ENCODE results near the gene CYTH4.
"Not testable (repeated sequence)": the region's sequence is repeated elsewhere in the genome, so short reads cannot be mapped to it uniquely, and the experiment has no call there.

Gene CYTH4

DNA sequence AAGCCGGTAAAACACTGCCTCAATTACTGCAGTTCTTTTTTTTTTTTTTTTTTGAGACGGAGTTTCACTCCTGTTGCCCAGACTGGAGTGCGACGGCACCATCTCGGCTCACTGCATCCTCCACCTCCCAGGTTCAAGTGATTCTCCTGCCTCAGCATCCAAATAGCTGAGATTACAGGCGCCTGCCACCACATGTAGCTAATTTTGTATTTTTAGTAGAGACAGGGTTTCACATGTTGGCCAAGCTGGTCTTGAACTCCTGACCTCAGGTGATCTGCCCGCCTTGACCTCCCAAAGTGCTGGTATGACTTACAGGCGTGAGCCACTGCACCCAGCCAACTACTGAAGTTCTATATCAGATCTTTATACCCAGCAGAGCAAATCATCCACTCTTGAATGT is 30.5 kb upstream of the CYTH4 start:
- DNase-seq: not testable (repeated sequence)

GRCh38 chr22:37253126-37253660 is 29.1 kb upstream of the CYTH4 start:
- DNase-seq: no peak

GRCh38 chr22:37254209-37254866 is 28.0 kb upstream of the CYTH4 start:
- DNase-seq: no peak

GRCh38 chr22:37254867-37255233 is 27.5 kb upstream of the CYTH4 start:
- DNase-seq: no peak

DNA sequence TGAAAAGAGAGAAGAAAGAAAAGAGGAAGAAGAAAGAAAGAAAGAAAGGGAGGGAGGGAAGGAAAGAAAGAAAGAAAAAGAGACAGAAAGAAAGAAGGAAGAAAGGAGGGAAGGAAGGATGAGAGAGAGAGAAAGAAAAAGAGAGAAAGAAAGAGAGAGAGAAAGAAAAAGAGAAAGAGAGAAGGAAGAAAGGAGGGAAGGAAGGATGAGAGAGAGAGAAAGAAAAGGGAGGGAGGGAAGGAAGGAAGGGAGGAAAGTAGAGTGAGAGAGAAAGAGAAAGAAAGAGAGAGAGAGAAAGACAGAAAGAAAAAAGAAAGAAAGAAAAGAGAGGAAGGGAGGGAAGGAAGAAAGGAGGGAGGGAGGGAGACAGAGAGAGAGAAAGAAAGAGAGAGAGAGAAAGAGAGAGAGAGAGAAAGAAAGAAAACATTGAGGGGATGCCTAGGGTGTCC is 26.7 kb upstream of the CYTH4 start:
- no peak for DNase-seq

- no peak for DNase-seq
These were observed 26.1 kb upstream of the CYTH4 start for GRCh38 chr22:37256075-37256726.

GRCh38 chr22:37258005-37258752 is 24.1 kb upstream of the CYTH4 start:
- no peak for DNase-seq

DNA sequence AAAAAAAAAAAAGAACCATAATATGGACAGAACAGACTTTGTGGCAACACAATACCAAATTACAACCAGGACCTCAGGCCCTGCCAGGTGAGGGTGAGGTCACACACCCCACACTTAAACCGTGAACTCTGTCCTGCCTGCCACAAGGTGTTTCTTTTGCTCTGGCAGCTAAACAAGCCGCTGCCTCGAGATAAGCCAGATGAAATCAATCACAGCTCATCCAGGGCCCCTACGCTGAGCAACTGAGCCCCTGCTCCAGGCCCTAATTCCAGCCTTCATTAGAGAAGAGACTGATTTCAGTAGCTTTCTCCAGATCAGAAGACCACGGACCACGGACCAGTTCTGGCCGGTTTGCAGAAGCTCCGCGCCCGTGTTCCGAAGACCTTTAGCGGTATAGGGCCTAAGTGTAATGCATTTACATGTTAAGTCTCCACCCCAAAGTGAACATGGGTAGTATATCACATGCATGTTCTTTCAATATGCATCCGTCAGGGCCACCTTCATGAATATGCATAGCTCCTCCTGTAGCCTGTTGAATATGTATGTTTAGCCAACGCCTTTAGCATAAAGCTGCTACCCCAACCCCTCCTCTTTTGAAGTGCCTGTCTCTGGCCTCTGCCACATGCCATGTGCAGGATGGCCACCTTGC is 23.4 kb upstream of the CYTH4 start:
- DNase-seq: no peak

GRCh38 chr22:37259540-37260029 is 22.7 kb upstream of the CYTH4 start:
- DNase-seq: peak; percentile 20

GRCh38 chr22:37260155-37260795 is 22.0 kb upstream of the CYTH4 start:
- no peak for DNase-seq

GRCh38 chr22:37260901-37261336 is 21.4 kb upstream of the CYTH4 start:
- no peak for DNase-seq

GRCh38 chr22:37262346-37262745 is 20.0 kb upstream of the CYTH4 start:
- no peak for DNase-seq

- DNase-seq: no peak
These were observed 18.1 kb upstream of the CYTH4 start for GRCh38 chr22:37263966-37264887.

DNA sequence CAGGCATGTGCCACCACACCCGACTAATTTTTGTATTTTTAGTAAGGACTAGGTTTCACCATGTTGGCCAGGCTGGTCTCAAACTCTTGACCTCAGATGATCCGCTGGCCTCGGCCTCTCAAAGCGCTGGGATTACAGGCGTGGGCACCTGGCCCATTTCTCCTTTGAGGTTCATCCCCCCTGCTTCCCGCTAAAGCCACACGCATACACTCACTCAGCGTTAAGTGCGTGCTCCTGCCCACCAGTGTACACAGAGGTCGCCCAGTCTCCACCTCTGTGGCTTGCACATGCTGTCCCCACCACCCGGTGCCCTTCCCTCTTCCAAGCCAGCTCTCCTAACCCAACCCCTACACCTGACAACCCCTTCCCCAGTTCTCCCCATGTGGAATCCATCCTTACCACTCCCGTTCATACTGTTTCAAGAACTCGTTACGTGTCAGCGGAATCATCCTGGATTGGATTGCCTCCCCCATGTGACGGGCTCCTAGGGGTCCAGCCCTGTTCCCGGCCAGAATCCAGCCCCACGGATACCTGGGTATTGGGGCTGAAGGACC is 15.7 kb upstream of the CYTH4 start:
- DNase-seq: no peak

- peak; percentile 33 for DNase-seq
These were observed 15.1 kb upstream of the CYTH4 start for GRCh38 chr22:37267135-37267587.

DNA sequence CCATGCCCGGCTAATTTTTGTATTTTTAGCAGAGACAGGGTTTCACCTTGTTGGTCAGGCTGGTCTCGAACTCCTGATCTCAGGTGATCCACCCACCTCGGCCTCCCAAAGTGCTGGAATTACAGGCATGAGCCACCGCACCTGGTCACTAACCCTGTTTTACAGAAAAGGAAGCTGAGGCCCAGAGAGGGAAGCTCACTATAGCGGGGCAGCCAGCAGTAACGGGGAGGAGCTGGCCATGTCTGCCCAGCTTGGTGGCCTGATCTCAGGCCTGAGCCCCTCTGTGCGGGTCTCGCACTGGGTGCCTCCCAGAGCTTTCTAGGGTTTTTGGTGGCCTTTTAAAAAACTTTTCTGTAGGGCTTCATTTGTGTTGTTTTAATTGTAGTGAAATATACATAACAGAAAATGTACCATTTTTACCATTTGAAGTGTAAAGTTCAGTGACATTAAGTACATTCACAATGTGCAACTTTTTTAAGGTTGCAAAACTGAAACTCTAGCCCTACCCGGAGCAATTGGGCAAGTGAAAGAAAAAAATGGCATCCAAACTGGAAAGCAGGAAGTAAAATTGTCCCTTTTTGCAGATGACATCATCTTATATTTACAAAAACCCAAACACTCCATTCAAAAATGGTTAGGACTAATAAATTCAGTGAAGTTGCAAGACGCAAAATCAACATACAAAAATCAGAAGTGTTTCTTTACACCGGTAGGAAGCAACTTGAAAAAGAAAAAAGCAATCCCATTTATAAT is 14.5 kb upstream of the CYTH4 start:
- no peak for DNase-seq

DNA sequence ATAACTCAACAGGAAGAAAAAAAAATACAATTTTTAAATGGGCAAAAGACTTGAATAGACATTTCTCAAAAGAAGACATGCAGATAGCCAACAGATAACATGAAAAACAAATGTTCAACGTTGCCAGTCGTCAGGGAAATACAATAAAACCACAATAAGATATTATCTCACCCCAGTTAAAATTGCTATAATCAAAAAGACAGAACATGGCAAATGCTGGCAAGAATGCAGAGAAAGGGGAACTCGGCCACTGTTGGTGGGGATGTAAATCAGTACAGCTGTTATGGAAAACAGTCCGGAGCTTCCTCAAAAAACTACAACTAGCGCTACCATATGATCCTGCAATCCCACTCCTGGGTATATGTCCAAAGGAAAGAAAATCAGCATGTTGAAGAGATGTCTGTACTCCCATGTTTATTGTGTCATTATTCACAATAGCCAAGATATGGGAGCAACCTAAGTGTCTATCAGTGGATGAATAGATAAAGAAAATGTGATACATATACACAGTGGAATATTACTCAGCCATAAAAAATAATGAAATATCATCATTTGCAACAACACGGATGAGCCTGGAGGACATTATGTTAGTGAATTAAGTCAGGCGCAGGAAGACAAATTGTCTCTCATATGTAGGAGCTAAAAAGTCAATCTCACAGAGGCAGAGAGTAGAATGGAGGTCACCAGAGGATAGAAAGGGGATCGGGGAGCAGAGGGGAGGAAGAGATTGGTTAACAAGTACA is 12.2 kb upstream of the CYTH4 start:
- no peak for DNase-seq

DNA sequence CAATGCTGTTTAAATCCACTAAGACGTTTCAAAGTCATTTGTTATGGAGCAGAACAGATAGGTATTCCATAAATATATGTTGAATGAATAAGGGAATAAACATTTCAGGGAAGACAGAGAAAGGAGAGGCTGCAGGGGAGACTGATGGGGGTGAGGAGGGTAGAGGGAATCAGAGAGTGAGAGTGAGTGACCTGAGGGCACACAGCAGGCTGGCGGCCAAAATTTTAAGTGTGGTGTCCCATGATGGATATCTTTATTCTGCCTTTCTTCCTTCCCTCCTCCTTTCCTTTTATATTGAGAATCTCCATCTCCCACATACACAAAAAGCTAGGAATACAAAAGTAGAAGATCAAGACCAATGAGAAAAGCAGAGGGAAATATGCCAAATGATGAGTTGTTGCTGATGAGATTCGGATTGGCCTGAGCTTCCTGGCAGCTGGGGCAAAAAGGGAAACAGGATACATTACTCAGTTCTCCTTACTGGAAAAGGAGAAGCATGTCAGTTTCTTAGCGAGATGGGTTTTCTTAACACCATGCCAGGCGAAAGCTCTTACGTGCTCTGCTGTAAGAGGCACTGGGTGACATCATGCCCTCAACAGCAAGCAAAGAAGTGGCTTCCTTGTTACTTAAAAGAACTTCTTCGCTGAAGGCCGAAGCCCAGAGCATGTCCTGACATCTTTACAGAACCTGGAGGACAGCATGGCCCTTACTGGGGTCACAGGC is 11.2 kb upstream of the CYTH4 start:
- DNase-seq: no peak
